PC-9 (cell line): ENCODE measurements around the gene PCP4. TPM values are rescaled to one million over a fixed set of nuclear protein-coding genes. Genes with fewer than 3 reads are reported as not detected.
"Not testable (repeated sequence)": the region's sequence is repeated elsewhere in the genome, so short reads cannot be mapped to it uniquely, and the experiment has no call there.

Source experiments
- BruUV-seq: library from RNA; stranded (reverse); fragments of 400-500 nt; replicated peaks from 2 replicates; lab custom pipeline; 2021; lab: Mats Ljungman, UMichigan
- CTCF ChIA-PET: fragments of 300-600 bp; sonication (Branson Sonifier 250); formaldehyde crosslinking; loops from one replicate; lab custom pipeline; 2022; ENCODE audit warnings: antibody characterized with exemption; lab: Charles Lee
- POLR2A ChIA-PET: fragments of 300-600 bp; sonication (Branson Sonifier 250); formaldehyde crosslinking; loops from one replicate; lab custom pipeline; 2022; ENCODE audit warnings: antibody characterized with exemption; ENCODE audit not compliant: unreplicated experiment; lab: Charles Lee
- DNase-seq, 2 experiments: peaks; one replicate each; pipeline versions ENCODE4 v3.0.0 to v3.0.0-alpha.2; 2015 to 2022; ENCODE audit warnings: mixed read lengths in 1 of 2
- H2AFZ ChIP-seq: fragments of 200-600 bp; sonication (generic); 2 replicates; pipeline ENCODE4 v1.8.1; 2017; ENCODE audit warnings: antibody characterized with exemption
- H3F3A ChIP-seq: fragments of 200-600 bp; sonication (generic); 2 replicates; pipeline ENCODE4 v1.8.1; 2017; ENCODE audit warnings: antibody characterized with exemption, mild to moderate bottlenecking, low read depth; ENCODE audit not compliant: insufficient read depth
- H3K27ac ChIP-seq: fragments of 200-600 bp; sonication (generic); 2 replicates; pipeline ENCODE4 v1.6.1; 2016; ENCODE audit warnings: mixed run types
- H3K27me3 ChIP-seq: fragments of 200-600 bp; sonication (generic); 2 replicates; pipeline ENCODE4 v1.6.1; 2016; ENCODE audit warnings: low read depth, mixed run types; ENCODE audit not compliant: insufficient read depth
- H3K36me3 ChIP-seq: fragments of 200-600 bp; sonication (generic); 2 replicates; pipeline ENCODE4 v1.6.1; 2016; ENCODE audit warnings: low read depth, mixed run types
- H3K4me1 ChIP-seq: fragments of 200-600 bp; sonication (generic); replicated peaks from 2 replicates; pipeline ENCODE4 v1.6.1; 2016; ENCODE audit warnings: mixed run types; ENCODE audit not compliant: insufficient read depth
- H3K4me2 ChIP-seq: fragments of 200-600 bp; sonication (generic); 2 replicates; pipeline ENCODE4 v1.6.1; 2017; ENCODE audit warnings: mixed run types
- H3K4me3 ChIP-seq: fragments of 200-600 bp; sonication (generic); 2 replicates; pipeline ENCODE4 v1.6.1; 2016; ENCODE audit warnings: mixed run types
- H3K79me2 ChIP-seq: fragments of 200-600 bp; sonication (generic); 2 replicates; pipeline ENCODE4 v1.6.1; 2017; ENCODE audit warnings: low read depth, mixed run types
- H3K9me2 ChIP-seq: fragments of 200-600 bp; sonication (generic); 2 replicates; pipeline ENCODE4 v1.8.1; 2017; ENCODE audit warnings: mild to moderate bottlenecking; ENCODE audit not compliant: insufficient read depth
- H3K9me3 ChIP-seq: fragments of 200-600 bp; sonication (generic); 2 replicates; pipeline ENCODE4 v1.8.1; 2016; ENCODE audit warnings: low read depth; ENCODE audit not compliant: insufficient read depth
- H4K20me1 ChIP-seq: fragments of 200-600 bp; sonication (generic); 2 replicates; pipeline ENCODE4 v1.8.1; 2017; ENCODE audit not compliant: insufficient read depth
- CTCF ChIP-seq: fragments of 200-600 bp; sonication (generic); conservative IDR thresholded peaks from 2 replicates; pipeline ENCODE4 v1.6.1; 2017; ENCODE audit warnings: mixed run types, antibody characterized with exemption, mild to moderate bottlenecking, moderate library complexity
- EZH2 ChIP-seq: fragments of 200-600 bp; sonication (generic); IDR thresholded peaks from 2 replicates; pipeline ENCODE4 v1.8.0; 2017; ENCODE audit warnings: antibody characterized with exemption, low read depth
- intact Hi-C: fragments of 100-400 bp; cut with micrococcal nuclease; formaldehyde crosslinking; loops from one replicate; pipeline ENCODE4 v1.10.0; 2022; ENCODE audit not compliant: unreplicated experiment
- total RNA-seq: library from RNA; stranded (reverse); gene quantifications from 2 replicates; pipeline ENCODE4 v1.2.3, GENCODE V29; 2021

Gene PCP4
- total RNA-seq, 1 experiment from 2014 or later = not detected

- Histone ChIP-seq H3K4me1 (no peaks in the 10 kb centered on the region), H3K9me3 (no peaks in the 10 kb centered on the region), H3K4me2 (no peak overlapping the region), H2AFZ (no peak overlapping the region), H3K36me3 (no peaks in the 10 kb centered on the region), H3K27ac (no peak overlapping the region), H3K27me3 (peaks cover 18% of the 10 kb centered on the region), H3K79me2 (no peaks in the 10 kb centered on the region), H3K9me2 (no peaks in the 10 kb centered on the region), H4K20me1 (no peaks in the 10 kb centered on the region), H3K4me3 (no peak overlapping the region), H3F3A (no peaks in the 10 kb centered on the region)
- ChIA-PET CTCF (no interaction called here), POLR2A (no interaction called here)
- no peak for TF ChIP-seq CTCF
- TF ChIP-seq EZH2 = no peak
- no peak for DNase-seq
- BruUV-seq = no TSS peak
- intact Hi-C loops = no loop called here
Measured at GRCh38 chr21:39891111-39891510, 23.9 kb downstream of the PCP4 start.

GRCh38 chr21:39891863-39892262 is 24.6 kb downstream of the PCP4 start:
- H3K36me3 ChIP-seq, POLR2A ChIA-PET, H2AFZ ChIP-seq, DNase-seq, H3K9me3 ChIP-seq, H4K20me1 ChIP-seq, H3K9me2 ChIP-seq, H3K27ac ChIP-seq, H3K4me3 ChIP-seq, H3K4me1 ChIP-seq, H3K79me2 ChIP-seq, CTCF ChIA-PET, H3F3A ChIP-seq, intact Hi-C loops, BruUV-seq, H3K4me2 ChIP-seq: not testable (repeated sequence)
- H3K27me3 ChIP-seq = peaks cover 25% of the 10 kb centered on the region

GRCh38 chr21:39900491-39900890 is 33.3 kb downstream of the PCP4 start:
- H3K36me3 ChIP-seq = no peaks in the 10 kb centered on the region
- no peaks in the 10 kb centered on the region for H3K9me3 ChIP-seq
- H2AFZ ChIP-seq = no peak overlapping the region
- ChIA-PET POLR2A (no interaction called here), CTCF (no interaction called here)
- no peak overlapping the region for H3K4me3 ChIP-seq
- intact Hi-C loops = no loop called here
- H3F3A ChIP-seq = no peaks in the 10 kb centered on the region
- H4K20me1 ChIP-seq = no peaks in the 10 kb centered on the region
- H3K27me3 ChIP-seq = peaks cover 22% of the 10 kb centered on the region
- no peaks in the 10 kb centered on the region for H3K4me1 ChIP-seq
- no peak for TF ChIP-seq CTCF
- DNase-seq = no peak
- no TSS peak for BruUV-seq
- H3K9me2 ChIP-seq = no peaks in the 10 kb centered on the region
- no peak overlapping the region for H3K27ac ChIP-seq
- no peak overlapping the region for H3K4me2 ChIP-seq
- no peaks in the 10 kb centered on the region for H3K79me2 ChIP-seq

GRCh38 chr21:39900911-39901310 is 33.7 kb downstream of the PCP4 start:
- no peak overlapping the region for H2AFZ ChIP-seq
- CTCF ChIA-PET = no interaction called here
- no peaks in the 10 kb centered on the region for H4K20me1 ChIP-seq
- H3K4me2 ChIP-seq = no peak overlapping the region
- H3K79me2 ChIP-seq = no peaks in the 10 kb centered on the region
- no peaks in the 10 kb centered on the region for H3K9me3 ChIP-seq
- TF ChIP-seq CTCF = no peak
- no peak for TF ChIP-seq EZH2
- BruUV-seq = no TSS peak
- H3K27ac ChIP-seq = no peak overlapping the region
- H3K4me1 ChIP-seq = no peaks in the 10 kb centered on the region
- POLR2A ChIA-PET = no interaction called here
- no peaks in the 10 kb centered on the region for H3K36me3 ChIP-seq
- H3K4me3 ChIP-seq = no peak overlapping the region
- H3K27me3 ChIP-seq = peaks cover 22% of the 10 kb centered on the region
- intact Hi-C loops = no loop called here
- no peaks in the 10 kb centered on the region for H3K9me2 ChIP-seq
- no peaks in the 10 kb centered on the region for H3F3A ChIP-seq
- no peak for DNase-seq
